SU-DHL-6 (cell line): Measurements from ENCODE around the gene TAGLN.

Source experiments
- CTCF ChIP-seq: fragments of 200-600 bp; sonication (generic); IDR thresholded peaks from one replicate; pipeline ENCODE4 v1.5.1; 2017; ENCODE audit warnings: antibody characterized with exemption, mild to moderate bottlenecking, low read length, moderate library complexity; ENCODE audit not compliant: insufficient read depth, poor library complexity, severe bottlenecking
- EZH2phosphoT487 ChIP-seq: fragments of 200-600 bp; sonication (generic), shearing (Covaris generic); conservative IDR thresholded peaks from 2 replicates; pipeline ENCODE4 v1.6.1; 2018; ENCODE audit warnings: mild to moderate bottlenecking, antibody characterized with exemption, low read length, moderate library complexity, mixed read lengths

- TF ChIP-seq CTCF (no peak), EZH2phosphoT487 (no peak)
Observed at GRCh38 chr11:117230286-117230961, 31.3 kb downstream of the TAGLN start.
